22Rv1 (cell line): ENCODE measurements around the gene AURKA.

ENCODE experiments used
- ZFX ChIP-seq: fragments of 450-650 bp; IDR thresholded peaks from 2 replicates; pipeline ENCODE4 v1.6.1; 2017; ENCODE audit warnings: antibody characterized with exemption, borderline replicate concordance
- TF ChIP-seq, protein P1 (sequence below): fragments of 450-650 bp; IDR thresholded peaks from 2 replicates; pipeline ENCODE4 v1.5.1; 2017; ENCODE audit warnings: mild to moderate bottlenecking

DNA sequence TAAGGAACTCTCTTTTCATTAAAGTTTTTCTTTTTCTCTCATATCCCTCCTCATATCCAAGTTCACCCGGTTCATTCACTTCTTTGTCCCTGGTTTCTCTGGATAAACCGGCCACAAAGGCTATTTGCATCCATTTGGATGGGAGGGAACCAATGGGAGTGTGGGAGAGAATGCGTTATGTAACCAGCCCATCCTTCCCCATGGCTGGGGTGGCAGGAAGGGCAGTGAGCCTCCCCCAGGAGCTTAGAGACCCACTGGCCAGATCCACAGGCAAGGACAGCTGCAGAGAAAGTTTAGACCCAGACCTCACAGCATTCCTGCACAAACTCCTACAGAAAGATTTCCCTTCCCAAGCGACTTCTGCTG, 30.8 kb upstream of the AURKA start:
- TF ChIP-seq, protein P1, sequence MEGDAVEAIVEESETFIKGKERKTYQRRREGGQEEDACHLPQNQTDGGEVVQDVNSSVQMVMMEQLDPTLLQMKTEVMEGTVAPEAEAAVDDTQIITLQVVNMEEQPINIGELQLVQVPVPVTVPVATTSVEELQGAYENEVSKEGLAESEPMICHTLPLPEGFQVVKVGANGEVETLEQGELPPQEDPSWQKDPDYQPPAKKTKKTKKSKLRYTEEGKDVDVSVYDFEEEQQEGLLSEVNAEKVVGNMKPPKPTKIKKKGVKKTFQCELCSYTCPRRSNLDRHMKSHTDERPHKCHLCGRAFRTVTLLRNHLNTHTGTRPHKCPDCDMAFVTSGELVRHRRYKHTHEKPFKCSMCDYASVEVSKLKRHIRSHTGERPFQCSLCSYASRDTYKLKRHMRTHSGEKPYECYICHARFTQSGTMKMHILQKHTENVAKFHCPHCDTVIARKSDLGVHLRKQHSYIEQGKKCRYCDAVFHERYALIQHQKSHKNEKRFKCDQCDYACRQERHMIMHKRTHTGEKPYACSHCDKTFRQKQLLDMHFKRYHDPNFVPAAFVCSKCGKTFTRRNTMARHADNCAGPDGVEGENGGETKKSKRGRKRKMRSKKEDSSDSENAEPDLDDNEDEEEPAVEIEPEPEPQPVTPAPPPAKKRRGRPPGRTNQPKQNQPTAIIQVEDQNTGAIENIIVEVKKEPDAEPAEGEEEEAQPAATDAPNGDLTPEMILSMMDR: no peak
- TF ChIP-seq ZFX: no peak
